Dermis microvascular lymphatic vessel endothelial cell (primary cell): ENCODE data around the gene WNT4. TPM values are rescaled to one million over a fixed set of nuclear protein-coding genes. Genes with fewer than 3 reads are reported as not detected.
A peak's percentile ranks its signal among the peaks of the same experiment; 100 is the strongest.

Source experiments
- DNase-seq, 2 donors: peaks; one replicate each; pipeline versions ENCODE4 v3.0.0 to v3.0.0-alpha.2; 2010; ENCODE audit warnings: low read depth in 2 of 2
- total RNA-seq: library from RNA; depleted of rRNA; stranded (reverse); fragments of >200 nt; gene quantifications from 2 replicates; pipeline ENCODE4 v1.2.1, GENCODE V29; 2014

The WNT4 gene
- total RNA-seq, 1 donor from 2014 or later: 0.39 TPM

DNA sequence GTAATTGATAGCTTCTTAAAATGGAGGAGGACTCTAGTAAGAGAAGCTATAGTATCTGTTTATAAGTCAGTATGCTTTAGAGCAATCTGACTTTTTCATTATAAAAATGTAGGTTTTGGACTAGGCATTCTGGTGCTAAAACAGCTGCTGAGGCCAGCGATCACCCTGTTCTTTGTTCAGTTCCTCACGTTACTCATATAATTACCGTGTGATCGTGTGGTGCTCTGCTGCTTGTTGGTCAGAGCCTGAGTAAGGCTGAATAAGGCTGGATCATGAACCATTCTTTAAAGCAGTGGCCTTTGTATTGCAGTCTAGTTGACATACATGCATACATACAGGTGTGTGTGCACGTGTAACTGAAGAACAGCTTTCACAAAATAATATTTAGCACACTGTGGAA, 65.2 kb downstream of the WNT4 start:
- peak in 1 of 2 donors; percentile 31 for DNase-seq

GRCh38 chr1:22076346-22076745, 66.6 kb downstream of the WNT4 start:
- DNase-seq: no peak

DNA sequence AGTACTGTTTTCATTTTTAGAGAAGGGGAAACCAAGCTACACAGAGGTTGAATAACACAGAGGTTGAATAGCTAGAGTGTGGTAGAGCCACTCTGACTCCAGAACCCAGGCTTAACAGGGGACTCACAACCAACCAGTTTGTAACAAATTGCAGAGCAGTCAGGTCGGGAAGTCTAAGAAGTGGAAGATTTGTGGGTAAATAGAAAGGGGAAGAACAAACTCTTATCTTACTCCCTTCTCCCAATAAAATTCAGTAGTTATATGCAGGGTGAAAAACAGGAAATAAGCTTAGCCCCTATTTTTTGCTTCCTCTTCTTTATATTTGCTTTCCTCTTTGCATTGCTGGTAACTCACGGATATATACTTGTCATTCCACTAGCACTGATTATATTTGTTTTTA, 67.2 kb downstream of the WNT4 start:
- no peak for DNase-seq

DNA sequence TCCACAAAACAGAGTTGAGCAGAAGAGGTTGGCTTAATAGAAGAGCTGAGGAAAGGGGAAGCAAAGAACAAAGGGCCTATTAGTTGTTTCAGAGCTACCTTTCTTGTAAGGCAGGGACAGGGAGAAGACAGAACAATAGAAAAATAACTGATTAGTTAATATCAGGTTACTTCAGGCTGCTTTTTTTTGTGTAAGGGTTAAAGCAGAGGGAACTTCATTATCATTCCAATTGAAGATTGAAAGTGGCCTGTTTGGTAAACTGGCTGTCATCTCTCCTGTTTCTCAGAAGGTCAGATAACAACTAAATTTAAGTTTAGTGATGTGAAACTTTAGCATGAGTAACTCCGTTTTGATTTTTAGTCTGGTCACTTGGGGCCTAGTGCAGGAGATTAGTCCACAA, 68.1 kb downstream of the WNT4 start:
- DNase-seq: no peak

GRCh38 chr1:22071511-22071910, 71.4 kb downstream of the WNT4 start:
- no peak for DNase-seq

Other genes starting within 250 kb of the WNT4 start
- gene HSPG2, start 205.8 kb downstream of the WNT4 start, total RNA-seq: 281 and 463 TPM in 2 replicates
- 0.13 TPM in 1 of 2 replicates, not detected in the other for gene CELA3B, start 166.1 kb downstream of the WNT4 start, total RNA-seq
- gene CELA3A, start 141.4 kb downstream of the WNT4 start, total RNA-seq: not detected in 2 replicates
- gene CDC42, start 90.4 kb downstream of the WNT4 start, total RNA-seq: 600 and 802 TPM in 2 replicates